Keratinocyte (primary cell): ENCODE results near the gene NOSIP.

Experiments
- CTCF ChIP-seq, 3 experiments: IDR thresholded peaks in 1 of 3; conservative IDR thresholded peaks in 1 of 3; optimal IDR thresholded peaks in 1 of 3; 2 replicates in 2 of 3; 3 replicates in 1 of 3; pipeline versions ENCODE3 to v1.5.1; 2011; ENCODE audit warnings: low read length in 3 of 3, mild to moderate bottlenecking in 3 of 3, moderate library complexity in 2 of 3, control low read depth in 1 of 3, inconsistent platforms in 1 of 3; ENCODE audit not compliant: insufficient read depth in 2 of 3; ENCODE audit errors: extremely low read depth in 1 of 3
- EZH2 ChIP-seq: IDR thresholded peaks from one replicate; pipeline ENCODE4 v1.6.1; 2012; ENCODE audit warnings: inconsistent platforms, mild to moderate bottlenecking, low read length, moderate library complexity

- no peak for TF ChIP-seq EZH2
- no peak for TF ChIP-seq CTCF (optimal IDR thresholded peaks at IDR 0.05 in 1 of 3, IDR thresholded peaks at IDR 0.05 in 1 of 3, conservative IDR thresholded peaks at IDR 0.05 in 1 of 3; ENCODE audit: extremely low read depth in 1 of 3, insufficient read depth in 2 of 3, low read length in 3 of 3)
Observed at GRCh38 chr19:49597703-49597974, 17.3 kb upstream of the NOSIP start.
